SK-N-SH (cell line): ENCODE data around the gene CLMN. TPM values are rescaled to one million over a fixed set of nuclear protein-coding genes. Genes with fewer than 3 reads are reported as not detected.

ENCODE experiments used
- CTCF ChIA-PET: fragments of 300-600, 350-600 bp; formaldehyde crosslinking; extraction: SDS; loops from one replicate; lab custom pipeline; 2021; lab: Yijun Ruan, JAX
- POLR2A ChIA-PET: fragments of 350-600 bp; sonication (Branson Sonifier 250); formaldehyde crosslinking; extraction: SDS; loops from one replicate; lab custom pipeline; 2020; ENCODE audit warnings: antibody characterized with exemption, inconsistent platforms; lab: Yijun Ruan, JAX
- DNase-seq: peaks from one replicate; pipeline ENCODE4 v3.0.0; 2012
- H2AFZ ChIP-seq: fragments of 200-600 bp; sonication (generic); 2 replicates; pipeline ENCODE4 v1.8.1; 2016; ENCODE audit warnings: antibody characterized with exemption, mild to moderate bottlenecking, low read depth
- H3F3A ChIP-seq: fragments of 200-600 bp; sonication (generic); replicated peaks from 2 replicates; pipeline ENCODE3; 2016; ENCODE audit warnings: antibody characterized with exemption, mild to moderate bottlenecking; ENCODE audit not compliant: insufficient read depth
- H3K27ac ChIP-seq, 2 experiments: fragments of 200-500 bp in 1 of 2; fragments of 200-600 bp in 1 of 2; sonication (Bioruptor generic) in 1 of 2; sonication (generic), shearing (Covaris generic) in 1 of 2; 2 replicates each; pipeline versions ENCODE4 v1.5.1 to v1.6.1; 2014 to 2016; ENCODE audit warnings: low read depth in 2 of 2, inconsistent platforms in 1 of 2, low read length in 1 of 2, mild to moderate bottlenecking in 1 of 2, mixed read lengths in 1 of 2
- H3K27me3 ChIP-seq: fragments of 200-600 bp; sonication (generic), shearing (Covaris generic); 2 replicates; pipeline ENCODE4 v1.6.1; 2016; ENCODE audit warnings: mixed run types; ENCODE audit not compliant: insufficient read depth
- H3K36me3 ChIP-seq, 2 experiments: fragments of 200-500 bp in 1 of 2; fragments of 200-600 bp in 1 of 2; sonication (Bioruptor generic) in 1 of 2; sonication (generic) in 1 of 2; replicated peaks in 1 of 2; 2 replicates each; pipeline versions ENCODE3 to v1.5.1; 2014 to 2016; ENCODE audit warnings: low read length in 1 of 2, mild to moderate bottlenecking in 1 of 2; ENCODE audit not compliant: insufficient read depth in 2 of 2, control insufficient read depth in 1 of 2
- H3K4me1 ChIP-seq, 2 experiments: fragments of 200-500 bp in 1 of 2; fragments of 200-600 bp in 1 of 2; sonication (Bioruptor generic) in 1 of 2; sonication (generic), shearing (Covaris generic) in 1 of 2; 2 replicates each; pipeline versions ENCODE4 v1.5.1 to v1.6.1; 2014 to 2016; ENCODE audit warnings: low read depth in 1 of 2, low read length in 1 of 2, mixed run types in 1 of 2; ENCODE audit not compliant: insufficient read depth in 2 of 2, control insufficient read depth in 1 of 2
- H3K4me2 ChIP-seq: fragments of 200-600 bp; sonication (generic), shearing (Covaris generic); 2 replicates; pipeline ENCODE4 v1.6.1; 2017; ENCODE audit warnings: mixed run types
- H3K4me3 ChIP-seq, 2 experiments: fragments of 200-500 bp in 1 of 2; fragments of 200-600 bp in 1 of 2; sonication (Bioruptor generic) in 1 of 2; sonication (generic), shearing (Covaris generic) in 1 of 2; 2 replicates each; pipeline versions ENCODE4 v1.5.1 to v1.8.1; 2014 to 2016; ENCODE audit warnings: low read depth in 2 of 2, inconsistent platforms in 1 of 2, low read length in 1 of 2, mild to moderate bottlenecking in 1 of 2, mixed read lengths in 1 of 2, moderate library complexity in 1 of 2
- H3K79me2 ChIP-seq: fragments of 200-600 bp; sonication (generic); 2 replicates; pipeline ENCODE4 v1.8.1; 2017; ENCODE audit warnings: mild to moderate bottlenecking; ENCODE audit not compliant: insufficient read depth
- H3K9ac ChIP-seq: fragments of 200-600 bp; sonication (generic); 2 replicates; pipeline ENCODE4 v1.6.1; 2017; ENCODE audit warnings: mixed run types
- H3K9me2 ChIP-seq: fragments of 200-600 bp; sonication (generic); 2 replicates; pipeline ENCODE4 v1.6.1; 2017; ENCODE audit warnings: mixed run types
- H3K9me3 ChIP-seq: fragments of 200-600 bp; sonication (generic); 2 replicates; pipeline ENCODE4 v1.6.1; 2017; ENCODE audit warnings: mixed run types, mild to moderate bottlenecking, moderate library complexity
- H4K20me1 ChIP-seq: fragments of 200-600 bp; sonication (generic); 2 replicates; pipeline ENCODE4 v1.6.1; 2017; ENCODE audit warnings: mild to moderate bottlenecking, mixed run types; ENCODE audit not compliant: insufficient read depth
- CHD2 ChIP-seq: fragments of 150-350 bp; IDR thresholded peaks from 2 replicates; pipeline ENCODE4 v1.6.1; 2018; ENCODE audit warnings: low read length; ENCODE audit not compliant: partially characterized antibody
- EP300 ChIP-seq, 2 experiments: IDR thresholded peaks; 2 replicates each; pipeline versions ENCODE4 v1.4.0 to v1.6.1; 2012; ENCODE audit warnings: borderline replicate concordance in 1 of 2, low read depth in 1 of 2, low read length in 1 of 2
- FOXJ3 ChIP-seq: sonication (generic); formaldehyde crosslinking; IDR thresholded peaks from 2 replicates; pipeline ENCODE4 v1.5.1; 2020; ENCODE audit warnings: mild to moderate bottlenecking, missing genetic modification reagents
- FOXM1 ChIP-seq: IDR thresholded peaks from 2 replicates; pipeline ENCODE4 v1.4.0; 2012; ENCODE audit warnings: low read depth, mild to moderate bottlenecking
- GABPA ChIP-seq: IDR thresholded peaks from 2 replicates; pipeline ENCODE4 v1.4.0; 2012; ENCODE audit warnings: low read depth, mild to moderate bottlenecking
- JUND ChIP-seq: IDR thresholded peaks from 2 replicates; pipeline ENCODE4 v1.4.0; 2012
- MAX ChIP-seq: IDR thresholded peaks from 2 replicates; pipeline ENCODE4 v1.4.0; 2012; ENCODE audit warnings: low read depth
- MEF2A ChIP-seq: IDR thresholded peaks from 2 replicates; pipeline ENCODE4 v1.4.0; 2012; ENCODE audit warnings: low read depth, borderline replicate concordance
- NRF1 ChIP-seq: IDR thresholded peaks from 2 replicates; pipeline ENCODE4 v1.6.1; 2012; ENCODE audit warnings: low read depth, mild to moderate bottlenecking, low read length
- POLR2AphosphoS5 ChIP-seq: IDR thresholded peaks from 2 replicates; pipeline ENCODE4 v1.6.1; 2012; ENCODE audit warnings: low read depth, low read length
- RAD21 ChIP-seq: IDR thresholded peaks from 2 replicates; pipeline ENCODE4 v1.6.1; 2012; ENCODE audit warnings: mild to moderate bottlenecking, low read length
- RCOR1 ChIP-seq: fragments of 150-350 bp; IDR thresholded peaks from 2 replicates; pipeline ENCODE4 v1.6.1; 2017; ENCODE audit warnings: antibody characterized with exemption, low read length
- RFX5 ChIP-seq: IDR thresholded peaks from 2 replicates; pipeline ENCODE4 v1.6.1; 2012; ENCODE audit warnings: mild to moderate bottlenecking, improper control_type of control experiment, low read length
- SIN3A ChIP-seq: IDR thresholded peaks from 2 replicates; pipeline ENCODE4 v1.6.1; 2012; ENCODE audit warnings: low read depth, mild to moderate bottlenecking, low read length, moderate library complexity, borderline replicate concordance
- SMC3 ChIP-seq: IDR thresholded peaks from 2 replicates; pipeline ENCODE4 v1.6.1; 2012; ENCODE audit warnings: low read depth, low read length, improper control_type of control experiment
- TAF1 ChIP-seq: IDR thresholded peaks from 2 replicates; pipeline ENCODE4 v1.6.1; 2012; ENCODE audit warnings: low read depth, mild to moderate bottlenecking, low read length, moderate library complexity, borderline replicate concordance
- USF1 ChIP-seq: IDR thresholded peaks from 2 replicates; pipeline ENCODE4 v1.4.0; 2012; ENCODE audit warnings: low read depth, borderline replicate concordance
- USF2 ChIP-seq: fragments of 150-350 bp; IDR thresholded peaks from 2 replicates; pipeline ENCODE4 v1.6.1; 2017; ENCODE audit warnings: antibody characterized with exemption, low read length, low read depth, borderline replicate concordance
- YY1 ChIP-seq: IDR thresholded peaks from 2 replicates; pipeline ENCODE4 v1.4.0; 2012; ENCODE audit warnings: low read depth, mild to moderate bottlenecking
- ZBTB33 ChIP-seq: IDR thresholded peaks from 2 replicates; pipeline ENCODE4 v1.4.0; 2012; ENCODE audit warnings: low read depth, borderline replicate concordance
- WGBS: methylation state at CpG from one replicate; pipeline ENCODE4 v1.1.6; 2017; ENCODE audit warnings: low lambda C conversion rate; 5-methylcytosine and 5-hydroxymethylcytosine counted together
- polyA plus RNA-seq, 3 experiments: library from polyadenylated mRNA; depleted of rRNA; stranded (reverse); fragments of >200 nt; gene quantifications; 2 replicates each; pipeline ENCODE4 v1.2.3, GENCODE V29; 2012

The CLMN gene
- polyA plus RNA-seq, 1 of the 3 experiments (the other 2 are of a cell fraction) = 1.4 TPM

GRCh38 chr14:95353664-95354063 lies 34.0 kb upstream of the CLMN start:
- POLR2A ChIA-PET = no interaction called here

More at GRCh38 chr14:95353664-95354063, 34.0 kb upstream of the CLMN start:
- no peak overlapping the region for H3K27ac ChIP-seq
- H3K4me1 ChIP-seq = no peaks in the 10 kb centered on the region
- WGBS = 77% methylated on average over 9 of the region's 9 CpGs
- no peak overlapping the region for H3K9ac ChIP-seq
- H3K27me3 ChIP-seq = no peaks in the 10 kb centered on the region
- no peaks in the 10 kb centered on the region for H3K36me3 ChIP-seq
- DNase-seq = no peak
- no peaks in the 10 kb centered on the region for H3K9me3 ChIP-seq
- no peak overlapping the region for H2AFZ ChIP-seq
- no peaks in the 10 kb centered on the region for H3K9me2 ChIP-seq
- CTCF ChIA-PET = no interaction called here
- no peak overlapping the region for H3K4me3 ChIP-seq
- no peak overlapping the region for H3K4me2 ChIP-seq
- no peaks in the 10 kb centered on the region for H4K20me1 ChIP-seq
- no peak for TF ChIP-seq EP300 (IDR thresholded peaks at IDR 0.05; ENCODE audit: borderline replicate concordance in 1 of 2, low read depth in 1 of 2, low read length in 1 of 2)
- no peak for TF ChIP-seq GABPA
- no peak for TF ChIP-seq FOXJ3 (CRISPR knock-in tag)
- TF ChIP-seq FOXM1 = no peak
- no peak for TF ChIP-seq SIN3A
- no peak for TF ChIP-seq MEF2A
- TF ChIP-seq POLR2AphosphoS5 = no peak
- TF ChIP-seq USF1 = no peak
- TF ChIP-seq RCOR1 = no peak
- no peak for TF ChIP-seq JUND
- no peak for TF ChIP-seq NRF1
- TF ChIP-seq RFX5 = no peak
- TF ChIP-seq SMC3 = no peak
- TF ChIP-seq RAD21 = no peak
- no peak for TF ChIP-seq TAF1
- TF ChIP-seq MAX = no peak
- TF ChIP-seq ZBTB33 = no peak
- no peak for TF ChIP-seq USF2
- TF ChIP-seq CHD2 = no peak
- no peak for TF ChIP-seq YY1
- no peaks in the 10 kb centered on the region for H3F3A ChIP-seq
- H3K79me2 ChIP-seq = no peaks in the 10 kb centered on the region
